Stimulated activated naive CD8-positive, alpha-beta T cell treated with anti-CD3 and anti-CD28 coated beads, Interleukin-15, amount 100 ng/mL, for 72 hours (primary cell): ENCODE data around the gene PPIL4.

ENCODE experiments used
- ATAC-seq: fragments of 150-1000 bp; cut with Tn5 transposase; 2 replicates; pipeline ENCODE4 v1.10.0; 2021; ENCODE audit warnings: mild to moderate bottlenecking, moderate library complexity
- DNase-seq, 2 donors: peaks; one replicate each; pipeline ENCODE4 v3.0.0; 2021 to 2022
- H3K27ac Mint-ChIP-seq, 2 donors: one replicate each; pipeline ENCODE4 v1.8.0; 2022; ENCODE audit warnings: mild to moderate bottlenecking in 2 of 2, mixed read lengths in 2 of 2, moderate library complexity in 2 of 2
- H3K27me3 Mint-ChIP-seq: one replicate; pipeline ENCODE4 v1.8.0; 2022; ENCODE audit warnings: mixed read lengths
- H3K4me1 Mint-ChIP-seq: one replicate; pipeline ENCODE4 v1.8.0; 2022; ENCODE audit warnings: mild to moderate bottlenecking, mixed read lengths
- H3K4me3 Mint-ChIP-seq, 2 donors: one replicate each; pipeline ENCODE4 v1.8.0; 2022; ENCODE audit warnings: mild to moderate bottlenecking in 2 of 2, mixed read lengths in 2 of 2, moderate library complexity in 1 of 2
- H3K9me3 Mint-ChIP-seq, 2 donors: one replicate each; pipeline ENCODE4 v1.8.0; 2022; ENCODE audit warnings: mixed read lengths in 2 of 2

Gene PPIL4

GRCh38 chr6:149545754-149546471 lies at the start of gene PPIL4:
Gene PPIL4 (minus strand): TSS chr6:149546043. CDS start chr6:149546005, 38 bp downstream.
- DNase-seq (peak; percentile 97), ATAC-seq (peak; percentile 96)
- Mint-ChIP-seq H3K27me3 (no peaks in the 10 kb centered on the region), H3K4me3 (peak within 1 kb of the TSS; percentile 94 to 99), H3K27ac (peak within 1 kb of the TSS; percentile 99 to 100), H3K9me3 (no peaks in the 10 kb centered on the region), H3K4me1 (peaks cover 44% of the 10 kb centered on the region)

- no peaks in the 10 kb centered on the region for H3K4me1 Mint-ChIP-seq
- H3K27me3 Mint-ChIP-seq, result no peaks in the 10 kb centered on the region
- H3K9me3 Mint-ChIP-seq, result no peaks in the 10 kb centered on the region
- no peak overlapping the region for H3K4me3 Mint-ChIP-seq
- DNase-seq, result no peak
- no peak for ATAC-seq
- no peak overlapping the region for H3K27ac Mint-ChIP-seq
Measured at GRCh38 chr6:149593408-149593807, 47.6 kb upstream of the PPIL4 start.

- no peaks in the 10 kb centered on the region for H3K27me3 Mint-ChIP-seq
- no peak overlapping the region for H3K4me3 Mint-ChIP-seq
- H3K27ac Mint-ChIP-seq, result peak overlapping the region in 1 of 2 donors; percentile 27
- no peak for DNase-seq
- H3K4me1 Mint-ChIP-seq, result no peaks in the 10 kb centered on the region
- no peak for ATAC-seq
- H3K9me3 Mint-ChIP-seq, result no peaks in the 10 kb centered on the region
Measured at GRCh38 chr6:149592983-149593382, 47.1 kb upstream of the PPIL4 start.

GRCh38 chr6:149586149-149586548 lies 40.3 kb upstream of the PPIL4 start:
- H3K27me3 Mint-ChIP-seq, result no peaks in the 10 kb centered on the region
- H3K4me3 Mint-ChIP-seq, result no peak overlapping the region
- H3K27ac Mint-ChIP-seq, result no peak overlapping the region
- DNase-seq (no peak), ATAC-seq (no peak)
- no peaks in the 10 kb centered on the region for H3K9me3 Mint-ChIP-seq
- no peaks in the 10 kb centered on the region for H3K4me1 Mint-ChIP-seq

GRCh38 chr6:149581349-149581748 lies 35.5 kb upstream of the PPIL4 start:
- Mint-ChIP-seq H3K4me1 (no peaks in the 10 kb centered on the region), H3K4me3 (no peak overlapping the region), H3K27ac (no peak overlapping the region), H3K27me3 (no peaks in the 10 kb centered on the region), H3K9me3 (no peaks in the 10 kb centered on the region)
- ATAC-seq (no peak), DNase-seq (no peak)

GRCh38 chr6:149580880-149581279 lies 35.0 kb upstream of the PPIL4 start:
- Mint-ChIP-seq H3K4me3 (no peak overlapping the region), H3K4me1 (no peaks in the 10 kb centered on the region), H3K9me3 (no peaks in the 10 kb centered on the region), H3K27ac (no peak overlapping the region), H3K27me3 (no peaks in the 10 kb centered on the region)
- no peak for ATAC-seq
- no peak for DNase-seq

GRCh38 chr6:149567945-149568585 lies 22.2 kb upstream of the PPIL4 start:
- DNase-seq (no peak), ATAC-seq (no peak)
- Mint-ChIP-seq H3K9me3 (no peaks in the 10 kb centered on the region), H3K27me3 (no peaks in the 10 kb centered on the region), H3K27ac (no peak overlapping the region), H3K4me3 (peak overlapping the region; percentile 21 to 32), H3K4me1 (peaks cover 17% of the 10 kb centered on the region)

GRCh38 chr6:149567194-149567586 lies 21.3 kb upstream of the PPIL4 start:
- peak overlapping the region; percentile 93 to 97 for H3K4me3 Mint-ChIP-seq
- DNase-seq, result no peak
- H3K27ac Mint-ChIP-seq, result peak overlapping the region; percentile 87 to 98
- no peak for ATAC-seq
- H3K27me3 Mint-ChIP-seq, result no peaks in the 10 kb centered on the region
- peaks cover 17% of the 10 kb centered on the region for H3K4me1 Mint-ChIP-seq
- no peaks in the 10 kb centered on the region for H3K9me3 Mint-ChIP-seq

- Mint-ChIP-seq H3K4me3 (peak overlapping the region; percentile 93 to 97), H3K27ac (peak overlapping the region; percentile 87 to 98), H3K9me3 (no peaks in the 10 kb centered on the region), H3K4me1 (peaks cover 17% of the 10 kb centered on the region), H3K27me3 (no peaks in the 10 kb centered on the region)
- DNase-seq, result peak; percentile 52 to 55
- ATAC-seq, result peak; percentile 49
Measured at GRCh38 chr6:149566410-149567193, 20.8 kb upstream of the PPIL4 start.

GRCh38 chr6:149565527-149566409 lies 19.9 kb upstream of the PPIL4 start, which contains the start of gene GINM1:
Gene GINM1 (plus strand): TSS chr6:149566375. CDS start chr6:149566415, 40 bp downstream.
- Mint-ChIP-seq H3K27ac (peak within 1 kb of the TSS; percentile 91 to 98), H3K4me3 (peak within 1 kb of the TSS; percentile 93 to 97), H3K4me1 (peaks cover 17% of the 10 kb centered on the region), H3K9me3 (no peaks in the 10 kb centered on the region), H3K27me3 (no peaks in the 10 kb centered on the region)
- ATAC-seq (peak; percentile 90), DNase-seq (peak; percentile 98 to 99)

GRCh38 chr6:149563928-149564325 lies 18.1 kb upstream of the PPIL4 start:
- ATAC-seq (no peak), DNase-seq (no peak)
- peaks cover 9% of the 10 kb centered on the region for H3K27me3 Mint-ChIP-seq
- H3K27ac Mint-ChIP-seq, result no peak overlapping the region
- peaks cover 17% of the 10 kb centered on the region for H3K4me1 Mint-ChIP-seq
- H3K4me3 Mint-ChIP-seq, result no peak overlapping the region
- no peaks in the 10 kb centered on the region for H3K9me3 Mint-ChIP-seq

GRCh38 chr6:149563203-149563927 lies 17.5 kb upstream of the PPIL4 start:
- Mint-ChIP-seq H3K4me1 (peaks cover 17% of the 10 kb centered on the region), H3K9me3 (no peaks in the 10 kb centered on the region), H3K27me3 (peaks cover 9% of the 10 kb centered on the region), H3K4me3 (no peak overlapping the region), H3K27ac (no peak overlapping the region)
- DNase-seq, result no peak
- ATAC-seq, result no peak

GRCh38 chr6:149560736-149561135 lies 14.9 kb upstream of the PPIL4 start:
- H3K27me3 Mint-ChIP-seq, result peaks cover 18% of the 10 kb centered on the region
- no peak for DNase-seq

GRCh38 chr6:149559389-149559788 lies 13.5 kb upstream of the PPIL4 start:
- H3K4me3 Mint-ChIP-seq, result no peak overlapping the region
- no peaks in the 10 kb centered on the region for H3K9me3 Mint-ChIP-seq
- DNase-seq (no peak), ATAC-seq (no peak)
- no peak overlapping the region for H3K27ac Mint-ChIP-seq
- H3K27me3 Mint-ChIP-seq, result peaks cover 18% of the 10 kb centered on the region
- H3K4me1 Mint-ChIP-seq, result no peaks in the 10 kb centered on the region

More at GRCh38 chr6:149560736-149561135, 14.9 kb upstream of the PPIL4 start:
- no peaks in the 10 kb centered on the region for H3K9me3 Mint-ChIP-seq
- H3K4me1 Mint-ChIP-seq, result no peaks in the 10 kb centered on the region
- no peak for ATAC-seq
- no peak overlapping the region for H3K4me3 Mint-ChIP-seq
- H3K27ac Mint-ChIP-seq, result no peak overlapping the region
